GM12891 (cell line): ENCODE measurements around the gene ALDH8A1.

Experiments used
- PAX5 ChIP-seq: IDR thresholded peaks from 2 replicates; pipeline ENCODE4 v1.6.1; 2011; ENCODE audit warnings: low read length, moderate library complexity, mild to moderate bottlenecking; ENCODE audit not compliant: insufficient read depth, severe bottlenecking
- POLR2A ChIP-seq: IDR thresholded peaks from 2 replicates; pipeline ENCODE4 v1.6.1; 2011; ENCODE audit warnings: low read depth, low read length, control low read depth
- POLR2AphosphoS5 ChIP-seq: IDR thresholded peaks from 2 replicates; pipeline ENCODE4 v1.6.1; 2011; ENCODE audit warnings: low read depth, low read length, control low read depth
- SPI1 ChIP-seq: IDR thresholded peaks from 2 replicates; pipeline ENCODE4 v1.6.1; 2011; ENCODE audit warnings: low read depth, low read length, control low read depth
- TAF1 ChIP-seq: IDR thresholded peaks from 2 replicates; pipeline ENCODE4 v1.6.1; 2011; ENCODE audit warnings: low read depth, low read length, control low read depth

DNA sequence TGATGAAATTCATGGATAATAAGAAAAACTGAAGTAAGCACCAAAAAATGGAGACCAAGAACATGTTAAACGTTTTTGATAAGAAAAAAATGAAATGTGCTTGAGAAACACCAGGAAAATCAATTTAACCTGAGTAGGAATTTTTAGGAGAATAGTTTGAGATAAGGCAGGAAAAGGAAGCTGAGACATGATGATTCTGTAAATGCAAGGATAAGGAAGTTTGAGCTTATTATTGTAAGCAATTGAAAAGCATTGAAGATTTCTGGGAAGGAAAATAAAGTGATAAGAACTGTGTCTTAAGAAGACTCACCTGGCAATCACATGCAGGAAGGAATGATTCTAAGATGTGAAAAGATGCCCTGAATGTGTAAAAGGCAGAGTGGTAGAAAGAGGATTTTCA is 66.6 kb downstream of the ALDH8A1 start:
- no peak for TF ChIP-seq TAF1
- no peak for TF ChIP-seq POLR2AphosphoS5
- no peak for TF ChIP-seq POLR2A
- no peak for TF ChIP-seq PAX5
- TF ChIP-seq SPI1 = no peak
